ENCODE results near the gene DGLUCY. TPM values are rescaled to one million over a fixed set of nuclear protein-coding genes. Genes with fewer than 3 reads are reported as not detected.

The DGLUCY gene
- total RNA-seq, 1 donor from 2014 or later: 15.6 TPM

DNA sequence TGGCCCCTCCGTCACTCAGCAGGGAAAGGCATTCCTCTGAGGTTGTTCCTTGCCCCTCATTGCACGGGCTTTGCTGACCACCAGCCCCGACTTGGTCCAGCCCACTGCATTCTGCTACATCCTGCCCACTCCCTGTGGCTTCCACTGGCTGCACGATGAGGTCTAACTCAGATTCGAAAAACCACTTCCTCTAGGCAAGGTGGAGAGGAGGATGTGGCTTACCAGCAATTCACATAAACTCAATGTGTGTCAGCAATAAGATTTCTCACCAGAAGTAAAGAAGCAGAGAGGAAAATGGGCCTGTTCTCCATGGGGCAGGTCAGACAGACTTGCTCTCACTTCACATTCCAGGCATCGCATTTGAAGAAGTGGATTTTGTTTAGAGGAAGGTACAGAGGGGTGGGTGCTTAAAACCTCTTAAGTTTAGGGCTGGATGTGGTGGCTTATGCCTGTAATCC is 115.9 kb downstream of the DGLUCY start:
- Mint-ChIP-seq H3K27ac (ENCODE audit: unreplicated experiment) (no peak overlapping the region), H3K9me3 (no peaks in the 10 kb centered on the region), H3K36me3 (ENCODE audit: low read depth) (peaks cover 5% of the 10 kb centered on the region), H3K4me3 (no peak overlapping the region), H3K27me3 (ENCODE audit: low read depth) (no peaks in the 10 kb centered on the region), H3K4me1 (no peaks in the 10 kb centered on the region)
- TF ChIP-seq, protein P1, sequence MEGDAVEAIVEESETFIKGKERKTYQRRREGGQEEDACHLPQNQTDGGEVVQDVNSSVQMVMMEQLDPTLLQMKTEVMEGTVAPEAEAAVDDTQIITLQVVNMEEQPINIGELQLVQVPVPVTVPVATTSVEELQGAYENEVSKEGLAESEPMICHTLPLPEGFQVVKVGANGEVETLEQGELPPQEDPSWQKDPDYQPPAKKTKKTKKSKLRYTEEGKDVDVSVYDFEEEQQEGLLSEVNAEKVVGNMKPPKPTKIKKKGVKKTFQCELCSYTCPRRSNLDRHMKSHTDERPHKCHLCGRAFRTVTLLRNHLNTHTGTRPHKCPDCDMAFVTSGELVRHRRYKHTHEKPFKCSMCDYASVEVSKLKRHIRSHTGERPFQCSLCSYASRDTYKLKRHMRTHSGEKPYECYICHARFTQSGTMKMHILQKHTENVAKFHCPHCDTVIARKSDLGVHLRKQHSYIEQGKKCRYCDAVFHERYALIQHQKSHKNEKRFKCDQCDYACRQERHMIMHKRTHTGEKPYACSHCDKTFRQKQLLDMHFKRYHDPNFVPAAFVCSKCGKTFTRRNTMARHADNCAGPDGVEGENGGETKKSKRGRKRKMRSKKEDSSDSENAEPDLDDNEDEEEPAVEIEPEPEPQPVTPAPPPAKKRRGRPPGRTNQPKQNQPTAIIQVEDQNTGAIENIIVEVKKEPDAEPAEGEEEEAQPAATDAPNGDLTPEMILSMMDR (conservative IDR thresholded peaks at IDR 0.05): no peak
- DNase-seq (ENCODE audit: low read depth, low spot score): no peak

DNA sequence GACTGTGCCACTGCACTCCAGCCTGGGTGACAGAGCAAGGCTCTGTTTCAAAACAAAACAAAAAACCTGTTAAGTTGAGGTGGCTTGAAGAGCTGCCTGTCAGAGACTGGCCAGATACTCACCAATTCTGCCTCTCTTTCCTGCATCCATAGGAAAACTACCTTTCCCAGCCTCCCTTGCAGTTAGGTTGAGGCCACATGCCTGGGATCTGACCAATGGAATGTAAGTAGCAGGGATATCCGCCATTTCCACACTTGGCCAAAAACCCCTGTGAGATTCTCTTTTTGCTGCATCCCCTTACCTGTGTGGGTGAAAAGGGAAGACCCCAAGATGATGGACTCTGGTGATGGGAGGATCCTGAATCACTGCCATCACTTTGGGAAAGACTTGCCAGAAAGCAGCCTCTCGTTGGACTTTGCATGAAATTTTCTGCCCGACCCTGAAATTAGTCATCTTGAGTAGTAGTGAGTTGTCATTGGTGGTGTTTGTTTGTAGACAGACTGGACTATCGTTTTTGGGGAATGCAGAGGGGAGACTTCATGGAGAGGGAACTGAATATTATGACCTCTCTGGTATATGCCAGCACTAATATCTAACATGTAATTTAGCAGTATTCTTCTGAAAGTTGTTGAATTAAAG is 116.6 kb downstream of the DGLUCY start:
- peaks cover 5% of the 10 kb centered on the region for H3K36me3 Mint-ChIP-seq (ENCODE audit: low read depth)
- no peaks in the 10 kb centered on the region for H3K4me1 Mint-ChIP-seq
- TF ChIP-seq, protein P1 (conservative IDR thresholded peaks at IDR 0.05): no peak
- no peak for DNase-seq (ENCODE audit: low read depth, low spot score)
- no peaks in the 10 kb centered on the region for H3K27me3 Mint-ChIP-seq (ENCODE audit: low read depth)
- H3K4me3 Mint-ChIP-seq: no peak overlapping the region
- no peaks in the 10 kb centered on the region for H3K9me3 Mint-ChIP-seq
- H3K27ac Mint-ChIP-seq (ENCODE audit: unreplicated experiment): no peak overlapping the region

DNA sequence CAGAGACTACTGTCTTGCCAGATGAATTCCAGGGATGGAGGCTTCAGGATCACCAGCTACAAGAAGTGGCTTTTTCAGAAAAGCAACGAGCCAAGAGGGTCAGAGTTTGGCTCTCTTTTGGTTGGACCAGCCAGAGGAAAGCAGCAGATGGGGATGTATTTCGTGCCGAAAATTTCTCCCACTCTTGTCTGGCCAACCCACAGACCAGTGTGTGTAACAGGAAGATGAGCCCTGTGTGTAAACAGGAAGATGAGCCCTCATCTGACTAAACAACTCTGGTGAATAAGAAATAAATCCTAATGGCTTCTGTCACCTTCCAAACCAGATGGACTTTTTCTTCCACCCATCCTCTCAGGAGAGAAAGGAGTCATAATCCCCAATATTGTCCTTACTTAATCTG is 117.6 kb downstream of the DGLUCY start:
- H3K4me3 Mint-ChIP-seq: no peak overlapping the region
- no peaks in the 10 kb centered on the region for H3K4me1 Mint-ChIP-seq
- no peaks in the 10 kb centered on the region for H3K9me3 Mint-ChIP-seq
- DNase-seq (ENCODE audit: low read depth, low spot score): no peak
- TF ChIP-seq, protein P1 (conservative IDR thresholded peaks at IDR 0.05): no peak
- H3K27ac Mint-ChIP-seq (ENCODE audit: unreplicated experiment): no peak overlapping the region
- peaks cover 5% of the 10 kb centered on the region for H3K36me3 Mint-ChIP-seq (ENCODE audit: low read depth)
- H3K27me3 Mint-ChIP-seq (ENCODE audit: low read depth): no peaks in the 10 kb centered on the region

DNA sequence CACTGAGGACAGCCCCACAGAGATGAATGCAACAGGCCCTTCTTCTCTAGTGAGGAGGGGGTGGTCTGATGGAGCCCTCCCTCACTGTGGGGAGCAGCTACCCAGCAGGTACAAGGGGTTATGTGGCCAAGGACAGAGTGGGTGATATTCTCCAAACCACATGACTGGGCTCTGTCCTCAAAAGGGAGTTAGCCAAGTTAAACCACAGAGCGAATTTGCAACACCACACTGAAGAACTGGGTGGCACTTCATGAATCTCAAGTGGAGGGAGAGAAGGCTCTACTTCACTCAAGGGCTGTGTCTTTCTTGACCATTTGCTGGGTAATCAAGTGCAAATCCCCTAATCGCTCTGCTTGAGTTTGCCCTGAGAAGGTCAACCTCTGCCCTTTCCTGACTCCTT is 118.2 kb downstream of the DGLUCY start:
- Mint-ChIP-seq H3K27ac (ENCODE audit: unreplicated experiment) (no peak overlapping the region), H3K36me3 (ENCODE audit: low read depth) (peaks cover 5% of the 10 kb centered on the region), H3K4me3 (no peak overlapping the region), H3K9me3 (no peaks in the 10 kb centered on the region), H3K27me3 (ENCODE audit: low read depth) (no peaks in the 10 kb centered on the region), H3K4me1 (no peaks in the 10 kb centered on the region)
- TF ChIP-seq, protein P1 (conservative IDR thresholded peaks at IDR 0.05): no peak
- no peak for DNase-seq (ENCODE audit: low read depth, low spot score)

DNA sequence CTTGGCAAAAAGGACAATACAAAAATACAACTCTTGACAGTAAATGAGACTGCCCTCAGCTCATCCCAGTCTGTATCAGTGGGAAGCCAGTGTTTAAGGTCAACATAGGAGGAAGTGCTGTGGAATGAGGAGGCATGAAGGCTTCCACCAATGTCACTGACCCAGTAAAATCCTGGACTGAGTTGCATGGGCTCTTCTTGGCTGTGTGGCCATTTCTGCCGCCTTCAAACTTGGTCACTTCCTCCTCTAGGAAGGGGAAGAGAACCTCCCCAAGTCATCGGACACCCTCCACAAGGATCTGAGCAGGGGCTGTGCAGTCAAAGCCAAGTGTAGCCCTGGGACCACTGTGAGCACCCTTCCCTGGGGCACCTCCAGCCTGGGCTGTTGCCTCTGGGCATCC is 118.7 kb downstream of the DGLUCY start:
- Mint-ChIP-seq H3K9me3 (no peaks in the 10 kb centered on the region), H3K4me3 (no peak overlapping the region), H3K27me3 (ENCODE audit: low read depth) (no peaks in the 10 kb centered on the region), H3K4me1 (no peaks in the 10 kb centered on the region), H3K36me3 (ENCODE audit: low read depth) (peaks cover 5% of the 10 kb centered on the region), H3K27ac (ENCODE audit: unreplicated experiment) (no peak overlapping the region)
- no peak for DNase-seq (ENCODE audit: low read depth, low spot score)
- TF ChIP-seq, protein P1 (conservative IDR thresholded peaks at IDR 0.05): no peak
